ENCODE measurements around the gene JARID2. TPM values are rescaled to one million over a fixed set of nuclear protein-coding genes. Genes with fewer than 3 reads are reported as not detected.
A peak's percentile ranks its signal among the peaks of the same experiment; 100 is the strongest.

JARID2 gene
- total and polyA plus RNA-seq, 9 of the 15 experiments (the other 6 are each of a cell fraction or from before 2014, with no cell fraction given), result 5.0 to 29.0 (median 15.6) TPM

DNA sequence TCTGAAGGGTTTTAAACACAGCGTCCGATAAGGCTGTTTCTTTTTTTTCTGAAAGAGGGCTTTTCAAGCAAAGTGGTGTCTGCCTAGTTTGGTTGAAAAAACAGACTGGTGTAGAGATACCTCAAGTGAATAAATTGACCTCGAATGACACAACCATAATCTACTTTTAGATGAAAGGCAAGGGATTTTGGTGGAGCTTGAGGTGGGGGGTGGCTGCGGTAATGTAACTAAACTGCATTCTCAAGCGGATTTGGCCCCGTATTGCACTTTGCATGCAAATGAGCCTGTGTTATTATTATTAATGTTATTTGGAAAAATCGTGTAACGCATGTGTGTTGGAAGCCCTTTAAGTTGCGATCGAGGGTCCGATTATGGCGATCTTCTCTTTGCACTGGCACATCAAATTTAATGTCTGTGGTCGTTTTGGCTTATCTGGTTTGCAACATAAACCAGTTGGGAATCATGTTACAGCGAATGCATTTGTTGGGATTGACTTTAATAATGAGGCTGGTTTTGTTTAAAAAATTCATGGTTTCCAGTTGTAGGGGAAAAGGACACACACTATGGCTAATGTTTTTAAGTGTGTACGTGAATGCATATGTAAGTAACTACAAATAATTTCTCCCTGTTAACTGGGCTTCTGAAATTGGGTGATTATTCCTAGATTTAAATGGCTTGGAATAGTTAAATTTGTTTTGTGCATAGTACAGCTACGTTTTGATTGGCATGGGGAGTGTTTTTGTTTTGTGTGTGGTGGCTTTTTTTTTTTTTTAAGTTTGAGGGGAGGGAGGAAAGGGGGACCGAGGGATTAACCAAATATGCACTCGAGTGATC lies 1.0 kb downstream of the JARID2 start (continued):
- TF ChIP-seq, protein P1, sequence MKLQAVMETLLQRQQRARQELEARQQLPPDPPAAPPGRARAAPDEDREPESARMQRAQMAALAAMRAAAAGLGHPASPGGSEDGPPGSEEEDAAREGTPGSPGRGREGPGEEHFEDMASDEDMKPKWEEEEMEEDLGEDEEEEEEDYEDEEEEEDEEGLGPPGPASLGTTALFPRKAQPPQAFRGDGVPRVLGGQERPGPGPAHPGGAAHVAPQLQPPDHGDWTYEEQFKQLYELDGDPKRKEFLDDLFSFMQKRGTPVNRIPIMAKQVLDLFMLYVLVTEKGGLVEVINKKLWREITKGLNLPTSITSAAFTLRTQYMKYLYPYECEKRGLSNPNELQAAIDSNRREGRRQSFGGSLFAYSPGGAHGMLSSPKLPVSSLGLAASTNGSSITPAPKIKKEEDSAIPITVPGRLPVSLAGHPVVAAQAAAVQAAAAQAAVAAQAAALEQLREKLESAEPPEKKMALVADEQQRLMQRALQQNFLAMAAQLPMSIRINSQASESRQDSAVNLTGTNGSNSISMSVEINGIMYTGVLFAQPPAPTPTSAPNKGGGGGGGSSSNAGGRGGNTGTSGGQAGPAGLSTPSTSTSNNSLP (IDR thresholded peaks at IDR 0.05; ENCODE audit: borderline replicate concordance, low read depth, low read length), result 0 out of 2 replicates have a peak, but pooled peaks have one; percentile 14
- TF ChIP-seq ZNF384 (IDR thresholded peaks at IDR 0.05; ENCODE audit: low read depth, low read length) (peak; percentile 90), NKRF (IDR thresholded peaks at IDR 0.05; ENCODE audit: borderline replicate concordance) (peak; percentile 21; the same call in 1 of the 2 replicates), TAF7 (tag; IDR thresholded peaks at IDR 0.05) (no peak), DPF2 (IDR thresholded peaks at IDR 0.05) (0 out of 2 replicates have a peak, but pooled peaks have one; percentile 15), WHSC1 (IDR thresholded peaks at IDR 0.05; ENCODE audit: low read length) (no peak), ZC3H8 (IDR thresholded peaks at IDR 0.05) (no peak), TEAD4 (IDR thresholded peaks at IDR 0.05; ENCODE audit: low read length) (peak; percentile 14; the same call in 1 of the 2 replicates), TEAD4 (CRISPR knock-in tag; IDR thresholded peaks at IDR 0.05; ENCODE audit: borderline replicate concordance) (no peak), ELF4 (CRISPR knock-in tag; IDR thresholded peaks at IDR 0.05) (0 out of 2 replicates have a peak, but pooled peaks have one; percentile 21)
- TF ChIP-seq, protein P2, sequence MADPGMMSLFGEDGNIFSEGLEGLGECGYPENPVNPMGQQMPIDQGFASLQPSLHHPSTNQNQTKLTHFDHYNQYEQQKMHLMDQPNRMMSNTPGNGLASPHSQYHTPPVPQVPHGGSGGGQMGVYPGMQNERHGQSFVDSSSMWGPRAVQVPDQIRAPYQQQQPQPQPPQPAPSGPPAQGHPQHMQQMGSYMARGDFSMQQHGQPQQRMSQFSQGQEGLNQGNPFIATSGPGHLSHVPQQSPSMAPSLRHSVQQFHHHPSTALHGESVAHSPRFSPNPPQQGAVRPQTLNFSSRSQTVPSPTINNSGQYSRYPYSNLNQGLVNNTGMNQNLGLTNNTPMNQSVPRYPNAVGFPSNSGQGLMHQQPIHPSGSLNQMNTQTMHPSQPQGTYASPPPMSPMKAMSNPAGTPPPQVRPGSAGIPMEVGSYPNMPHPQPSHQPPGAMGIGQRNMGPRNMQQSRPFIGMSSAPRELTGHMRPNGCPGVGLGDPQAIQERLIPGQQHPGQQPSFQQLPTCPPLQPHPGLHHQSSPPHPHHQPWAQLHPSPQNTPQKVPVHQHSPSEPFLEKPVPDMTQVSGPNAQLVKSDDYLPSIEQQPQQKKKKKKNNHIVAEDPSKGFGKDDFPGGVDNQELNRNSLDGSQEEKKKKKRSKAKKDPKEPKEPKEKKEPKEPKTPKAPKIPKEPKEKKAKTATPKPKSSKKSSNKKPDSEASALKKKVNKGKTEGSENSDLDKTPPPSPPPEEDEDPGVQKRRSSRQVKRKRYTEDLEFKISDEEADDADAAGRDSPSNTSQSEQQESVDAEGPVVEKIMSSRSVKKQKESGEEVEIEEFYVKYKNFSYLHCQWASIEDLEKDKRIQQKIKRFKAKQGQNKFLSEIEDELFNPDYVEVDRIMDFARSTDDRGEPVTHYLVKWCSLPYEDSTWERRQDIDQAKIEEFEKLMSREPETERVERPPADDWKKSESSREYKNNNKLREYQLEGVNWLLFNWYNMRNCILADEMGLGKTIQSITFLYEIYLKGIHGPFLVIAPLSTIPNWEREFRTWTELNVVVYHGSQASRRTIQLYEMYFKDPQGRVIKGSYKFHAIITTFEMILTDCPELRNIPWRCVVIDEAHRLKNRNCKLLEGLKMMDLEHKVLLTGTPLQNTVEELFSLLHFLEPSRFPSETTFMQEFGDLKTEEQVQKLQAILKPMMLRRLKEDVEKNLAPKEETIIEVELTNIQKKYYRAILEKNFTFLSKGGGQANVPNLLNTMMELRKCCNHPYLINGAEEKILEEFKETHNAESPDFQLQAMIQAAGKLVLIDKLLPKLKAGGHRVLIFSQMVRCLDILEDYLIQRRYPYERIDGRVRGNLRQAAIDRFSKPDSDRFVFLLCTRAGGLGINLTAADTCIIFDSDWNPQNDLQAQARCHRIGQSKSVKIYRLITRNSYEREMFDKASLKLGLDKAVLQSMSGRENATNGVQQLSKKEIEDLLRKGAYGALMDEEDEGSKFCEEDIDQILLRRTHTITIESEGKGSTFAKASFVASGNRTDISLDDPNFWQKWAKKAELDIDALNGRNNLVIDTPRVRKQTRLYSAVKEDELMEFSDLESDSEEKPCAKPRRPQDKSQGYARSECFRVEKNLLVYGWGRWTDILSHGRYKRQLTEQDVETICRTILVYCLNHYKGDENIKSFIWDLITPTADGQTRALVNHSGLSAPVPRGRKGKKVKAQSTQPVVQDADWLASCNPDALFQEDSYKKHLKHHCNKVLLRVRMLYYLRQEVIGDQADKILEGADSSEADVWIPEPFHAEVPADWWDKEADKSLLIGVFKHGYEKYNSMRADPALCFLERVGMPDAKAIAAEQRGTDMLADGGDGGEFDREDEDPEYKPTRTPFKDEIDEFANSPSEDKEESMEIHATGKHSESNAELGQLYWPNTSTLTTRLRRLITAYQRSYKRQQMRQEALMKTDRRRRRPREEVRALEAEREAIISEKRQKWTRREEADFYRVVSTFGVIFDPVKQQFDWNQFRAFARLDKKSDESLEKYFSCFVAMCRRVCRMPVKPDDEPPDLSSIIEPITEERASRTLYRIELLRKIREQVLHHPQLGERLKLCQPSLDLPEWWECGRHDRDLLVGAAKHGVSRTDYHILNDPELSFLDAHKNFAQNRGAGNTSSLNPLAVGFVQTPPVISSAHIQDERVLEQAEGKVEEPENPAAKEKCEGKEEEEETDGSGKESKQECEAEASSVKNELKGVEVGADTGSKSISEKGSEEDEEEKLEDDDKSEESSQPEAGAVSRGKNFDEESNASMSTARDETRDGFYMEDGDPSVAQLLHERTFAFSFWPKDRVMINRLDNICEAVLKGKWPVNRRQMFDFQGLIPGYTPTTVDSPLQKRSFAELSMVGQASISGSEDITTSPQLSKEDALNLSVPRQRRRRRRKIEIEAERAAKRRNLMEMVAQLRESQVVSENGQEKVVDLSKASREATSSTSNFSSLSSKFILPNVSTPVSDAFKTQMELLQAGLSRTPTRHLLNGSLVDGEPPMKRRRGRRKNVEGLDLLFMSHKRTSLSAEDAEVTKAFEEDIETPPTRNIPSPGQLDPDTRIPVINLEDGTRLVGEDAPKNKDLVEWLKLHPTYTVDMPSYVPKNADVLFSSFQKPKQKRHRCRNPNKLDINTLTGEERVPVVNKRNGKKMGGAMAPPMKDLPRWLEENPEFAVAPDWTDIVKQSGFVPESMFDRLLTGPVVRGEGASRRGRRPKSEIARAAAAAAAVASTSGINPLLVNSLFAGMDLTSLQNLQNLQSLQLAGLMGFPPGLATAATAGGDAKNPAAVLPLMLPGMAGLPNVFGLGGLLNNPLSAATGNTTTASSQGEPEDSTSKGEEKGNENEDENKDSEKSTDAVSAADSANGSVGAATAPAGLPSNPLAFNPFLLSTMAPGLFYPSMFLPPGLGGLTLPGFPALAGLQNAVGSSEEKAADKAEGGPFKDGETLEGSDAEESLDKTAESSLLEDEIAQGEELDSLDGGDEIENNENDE (IDR thresholded peaks at IDR 0.05; ENCODE audit: low read depth, low read length), result no peak

Data from K562 (cell line).